ENCODE measurements around the gene ALG10B.

DNA sequence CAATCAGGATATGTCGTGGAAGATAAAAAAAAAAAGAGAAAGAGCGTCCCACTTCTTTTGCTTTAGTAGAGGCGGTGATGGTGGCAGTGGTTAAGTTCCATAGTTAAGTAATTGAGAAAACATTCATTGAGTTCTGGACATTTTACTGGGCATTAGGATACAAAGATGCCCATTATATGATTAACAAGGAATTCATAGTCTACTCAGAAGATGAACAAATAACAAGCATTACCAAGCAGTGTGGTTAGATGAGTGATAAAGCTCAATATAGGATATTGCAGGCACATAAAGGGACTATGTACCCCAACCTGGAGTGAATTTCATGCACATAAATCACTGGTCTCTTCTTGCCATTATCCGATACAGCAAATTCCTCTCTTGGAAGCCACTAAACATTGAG is 53.7 kb downstream of the ALG10B start:
- TF ChIP-seq, protein P1, sequence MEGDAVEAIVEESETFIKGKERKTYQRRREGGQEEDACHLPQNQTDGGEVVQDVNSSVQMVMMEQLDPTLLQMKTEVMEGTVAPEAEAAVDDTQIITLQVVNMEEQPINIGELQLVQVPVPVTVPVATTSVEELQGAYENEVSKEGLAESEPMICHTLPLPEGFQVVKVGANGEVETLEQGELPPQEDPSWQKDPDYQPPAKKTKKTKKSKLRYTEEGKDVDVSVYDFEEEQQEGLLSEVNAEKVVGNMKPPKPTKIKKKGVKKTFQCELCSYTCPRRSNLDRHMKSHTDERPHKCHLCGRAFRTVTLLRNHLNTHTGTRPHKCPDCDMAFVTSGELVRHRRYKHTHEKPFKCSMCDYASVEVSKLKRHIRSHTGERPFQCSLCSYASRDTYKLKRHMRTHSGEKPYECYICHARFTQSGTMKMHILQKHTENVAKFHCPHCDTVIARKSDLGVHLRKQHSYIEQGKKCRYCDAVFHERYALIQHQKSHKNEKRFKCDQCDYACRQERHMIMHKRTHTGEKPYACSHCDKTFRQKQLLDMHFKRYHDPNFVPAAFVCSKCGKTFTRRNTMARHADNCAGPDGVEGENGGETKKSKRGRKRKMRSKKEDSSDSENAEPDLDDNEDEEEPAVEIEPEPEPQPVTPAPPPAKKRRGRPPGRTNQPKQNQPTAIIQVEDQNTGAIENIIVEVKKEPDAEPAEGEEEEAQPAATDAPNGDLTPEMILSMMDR (IDR thresholded peaks at IDR 0.05): no peak
- no peak for TF ChIP-seq POLR2A (IDR thresholded peaks at IDR 0.05)
